ENCODE data around the gene GPRASP3. TPM values are rescaled to one million over a fixed set of nuclear protein-coding genes. Genes with fewer than 3 reads are reported as not detected.
"Not testable (repeated sequence)": the region's sequence is repeated elsewhere in the genome, so short reads cannot be mapped to it uniquely, and the experiment has no call there.

The GPRASP3 gene
- total RNA-seq, 1 donor from 2014 or later: 10.5 TPM

DNA sequence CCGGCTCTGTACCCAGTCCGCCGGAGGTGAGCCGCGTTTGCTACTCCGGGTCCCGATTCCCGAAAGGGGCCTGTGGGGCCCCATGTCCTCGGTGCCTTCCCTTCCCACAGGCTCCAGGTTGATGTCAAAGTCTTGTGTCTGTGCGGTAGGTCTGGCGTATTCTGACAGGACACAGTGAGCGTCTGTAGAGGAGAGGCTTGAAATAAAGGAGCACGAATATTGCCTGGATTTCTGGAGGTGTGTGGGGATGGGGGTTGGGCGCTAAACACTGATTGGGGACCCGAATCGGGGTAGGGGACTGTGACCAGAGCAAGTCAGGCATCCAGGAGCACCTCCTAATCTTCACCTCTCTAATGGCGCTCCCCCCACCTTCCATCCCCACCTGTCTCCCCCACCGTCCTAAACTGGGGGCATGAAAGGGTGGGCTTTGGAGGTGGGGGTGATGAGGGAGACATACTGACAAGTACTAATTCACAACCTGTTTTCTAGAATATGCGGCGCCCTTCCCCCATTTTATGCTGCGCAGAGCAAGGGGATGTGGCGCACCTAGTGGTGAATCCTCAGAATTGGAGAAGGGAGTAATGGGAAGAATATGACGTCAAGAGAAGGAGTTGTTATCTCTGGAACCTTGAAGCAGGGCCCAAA is 7.4 kb upstream of the GPRASP3 start:
- Mint-ChIP-seq H3K36me3 (ENCODE audit: low read depth, unreplicated experiment) (no peaks in the 10 kb centered on the region), H3K27me3 (ENCODE audit: unreplicated experiment) (peaks cover 5% of the 10 kb centered on the region), H3K27ac (ENCODE audit: unreplicated experiment) (no peak overlapping the region), H3K9me3 (ENCODE audit: unreplicated experiment) (no peaks in the 10 kb centered on the region), H3K4me1 (ENCODE audit: unreplicated experiment) (no peaks in the 10 kb centered on the region), H3K4me3 (ENCODE audit: unreplicated experiment) (peak overlapping the region; percentile 91)
- TF ChIP-seq, protein P1, sequence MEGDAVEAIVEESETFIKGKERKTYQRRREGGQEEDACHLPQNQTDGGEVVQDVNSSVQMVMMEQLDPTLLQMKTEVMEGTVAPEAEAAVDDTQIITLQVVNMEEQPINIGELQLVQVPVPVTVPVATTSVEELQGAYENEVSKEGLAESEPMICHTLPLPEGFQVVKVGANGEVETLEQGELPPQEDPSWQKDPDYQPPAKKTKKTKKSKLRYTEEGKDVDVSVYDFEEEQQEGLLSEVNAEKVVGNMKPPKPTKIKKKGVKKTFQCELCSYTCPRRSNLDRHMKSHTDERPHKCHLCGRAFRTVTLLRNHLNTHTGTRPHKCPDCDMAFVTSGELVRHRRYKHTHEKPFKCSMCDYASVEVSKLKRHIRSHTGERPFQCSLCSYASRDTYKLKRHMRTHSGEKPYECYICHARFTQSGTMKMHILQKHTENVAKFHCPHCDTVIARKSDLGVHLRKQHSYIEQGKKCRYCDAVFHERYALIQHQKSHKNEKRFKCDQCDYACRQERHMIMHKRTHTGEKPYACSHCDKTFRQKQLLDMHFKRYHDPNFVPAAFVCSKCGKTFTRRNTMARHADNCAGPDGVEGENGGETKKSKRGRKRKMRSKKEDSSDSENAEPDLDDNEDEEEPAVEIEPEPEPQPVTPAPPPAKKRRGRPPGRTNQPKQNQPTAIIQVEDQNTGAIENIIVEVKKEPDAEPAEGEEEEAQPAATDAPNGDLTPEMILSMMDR (IDR thresholded peaks at IDR 0.05; ENCODE audit: unreplicated experiment): peak; percentile 57
- DNase-seq (ENCODE audit: low spot score): peak; percentile 33

DNA sequence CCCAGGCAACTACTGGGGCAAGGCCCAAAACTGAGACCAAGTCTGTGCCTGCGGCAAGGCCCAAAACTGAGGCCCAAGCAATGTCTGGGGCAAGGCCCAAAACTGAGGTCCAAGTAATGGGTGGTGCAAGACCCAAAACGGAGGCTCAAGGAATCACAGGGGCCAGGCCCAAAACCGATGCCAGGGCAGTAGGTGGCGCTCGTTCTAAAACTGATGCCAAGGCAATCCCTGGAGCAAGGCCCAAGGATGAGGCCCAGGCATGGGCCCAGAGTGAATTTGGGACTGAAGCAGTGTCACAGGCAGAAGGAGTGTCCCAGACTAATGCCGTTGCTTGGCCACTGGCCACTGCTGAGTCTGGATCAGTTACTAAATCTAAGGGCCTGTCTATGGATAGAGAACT is 5.5 kb upstream of the GPRASP3 start:
- Mint-ChIP-seq H3K36me3 (ENCODE audit: low read depth, unreplicated experiment) (no peaks in the 10 kb centered on the region), H3K27me3 (ENCODE audit: unreplicated experiment) (peaks cover 5% of the 10 kb centered on the region), H3K27ac (ENCODE audit: unreplicated experiment) (no peak overlapping the region), H3K9me3 (ENCODE audit: unreplicated experiment) (no peaks in the 10 kb centered on the region), H3K4me1 (ENCODE audit: unreplicated experiment) (no peaks in the 10 kb centered on the region), H3K4me3 (ENCODE audit: unreplicated experiment) (no peak overlapping the region)
- DNase-seq (ENCODE audit: low spot score): no peak
- TF ChIP-seq, protein P1 (IDR thresholded peaks at IDR 0.05; ENCODE audit: unreplicated experiment): no peak

DNA sequence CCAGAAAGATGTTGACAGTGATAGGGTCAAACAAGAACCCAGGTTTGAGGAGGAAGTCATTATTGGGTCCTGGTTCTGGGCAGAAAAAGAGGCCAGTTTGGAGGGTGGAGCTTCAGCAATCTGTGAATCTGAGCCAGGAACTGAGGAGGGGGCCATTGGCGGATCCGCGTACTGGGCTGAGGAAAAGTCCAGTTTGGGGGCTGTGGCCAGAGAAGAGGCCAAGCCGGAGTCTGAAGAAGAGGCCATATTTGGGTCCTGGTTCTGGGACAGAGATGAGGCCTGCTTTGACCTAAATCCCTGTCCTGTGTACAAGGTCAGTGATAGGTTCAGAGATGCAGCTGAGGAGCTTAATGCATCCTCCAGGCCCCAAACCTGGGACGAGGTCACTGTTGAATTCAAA is 4.6 kb upstream of the GPRASP3 start:
- H3K9me3 Mint-ChIP-seq (ENCODE audit: unreplicated experiment): no peaks in the 10 kb centered on the region
- no peak overlapping the region for H3K27ac Mint-ChIP-seq (ENCODE audit: unreplicated experiment)
- TF ChIP-seq, protein P1 (IDR thresholded peaks at IDR 0.05; ENCODE audit: unreplicated experiment): no peak
- H3K36me3 Mint-ChIP-seq (ENCODE audit: low read depth, unreplicated experiment): no peaks in the 10 kb centered on the region
- H3K27me3 Mint-ChIP-seq (ENCODE audit: unreplicated experiment): peaks cover 7% of the 10 kb centered on the region
- H3K4me3 Mint-ChIP-seq (ENCODE audit: unreplicated experiment): no peak overlapping the region
- H3K4me1 Mint-ChIP-seq (ENCODE audit: unreplicated experiment): peaks cover 8% of the 10 kb centered on the region
- DNase-seq (ENCODE audit: low spot score): no peak

DNA sequence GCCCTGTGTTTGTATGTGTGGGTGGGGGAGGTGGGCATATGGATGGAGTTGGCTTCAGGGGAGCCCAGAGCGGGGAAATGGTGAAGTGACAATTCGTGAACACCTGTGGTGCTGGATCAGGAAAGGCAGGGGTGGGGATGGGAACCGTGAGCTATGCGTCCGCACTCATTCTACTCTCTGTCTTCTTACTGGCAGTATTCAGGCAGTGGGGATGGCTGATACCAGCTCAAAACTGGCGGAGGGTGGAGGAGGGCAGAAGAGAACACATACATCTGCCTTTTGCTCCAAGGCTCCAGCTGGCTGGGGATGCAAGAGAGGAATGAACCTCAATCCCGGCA is 595 bp downstream of the GPRASP3 start:
- not testable (repeated sequence) for H3K9me3 Mint-ChIP-seq (ENCODE audit: unreplicated experiment); H3K36me3 Mint-ChIP-seq (ENCODE audit: low read depth, unreplicated experiment)
- H3K4me3 Mint-ChIP-seq (ENCODE audit: unreplicated experiment): peak overlapping the region; percentile 96

DNA sequence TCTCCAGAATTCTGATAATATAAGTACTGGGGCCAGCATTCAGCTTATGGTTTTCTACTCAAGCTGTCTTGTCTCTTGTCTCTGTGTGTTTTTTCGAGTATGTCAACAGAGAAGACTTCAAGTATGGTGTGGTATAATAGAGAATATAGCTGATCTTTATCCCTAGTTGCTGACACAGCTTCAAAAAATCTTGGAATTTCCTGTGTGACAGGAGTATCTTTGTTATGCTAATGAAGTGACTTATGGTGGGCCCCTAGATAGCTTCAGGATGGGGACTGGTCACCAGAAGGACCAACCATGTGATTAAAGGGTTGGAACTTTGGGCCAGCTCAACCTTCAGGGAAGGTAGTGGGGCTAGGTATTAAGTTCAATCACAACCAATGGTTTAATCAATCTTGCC is 2.9 kb downstream of the GPRASP3 start:
- no peak overlapping the region for H3K4me3 Mint-ChIP-seq (ENCODE audit: unreplicated experiment)
- H3K4me1 Mint-ChIP-seq (ENCODE audit: unreplicated experiment): peaks cover 28% of the 10 kb centered on the region
- no peaks in the 10 kb centered on the region for H3K9me3 Mint-ChIP-seq (ENCODE audit: unreplicated experiment)
- peaks cover 3% of the 10 kb centered on the region for H3K27me3 Mint-ChIP-seq (ENCODE audit: unreplicated experiment)
- no peak for DNase-seq (ENCODE audit: low spot score)
- H3K36me3 Mint-ChIP-seq (ENCODE audit: low read depth, unreplicated experiment): no peaks in the 10 kb centered on the region
- TF ChIP-seq, protein P1 (IDR thresholded peaks at IDR 0.05; ENCODE audit: unreplicated experiment): no peak
- H3K27ac Mint-ChIP-seq (ENCODE audit: unreplicated experiment): no peak overlapping the region

More for the DNA sequence above, 595 bp downstream of the GPRASP3 start:
- H3K27me3 Mint-ChIP-seq (ENCODE audit: unreplicated experiment); DNase-seq (ENCODE audit: low spot score); H3K27ac Mint-ChIP-seq (ENCODE audit: unreplicated experiment): not testable (repeated sequence)
- peaks cover 12% of the 10 kb centered on the region for H3K4me1 Mint-ChIP-seq (ENCODE audit: unreplicated experiment)
